ENCODE data around the gene CST6. TPM values are rescaled to one million over a fixed set of nuclear protein-coding genes. Genes with fewer than 3 reads are reported as not detected.

Gene CST6
- total RNA-seq, 4 donors from 2014 or later = 1.7 TPM; not detected in 3

DNA sequence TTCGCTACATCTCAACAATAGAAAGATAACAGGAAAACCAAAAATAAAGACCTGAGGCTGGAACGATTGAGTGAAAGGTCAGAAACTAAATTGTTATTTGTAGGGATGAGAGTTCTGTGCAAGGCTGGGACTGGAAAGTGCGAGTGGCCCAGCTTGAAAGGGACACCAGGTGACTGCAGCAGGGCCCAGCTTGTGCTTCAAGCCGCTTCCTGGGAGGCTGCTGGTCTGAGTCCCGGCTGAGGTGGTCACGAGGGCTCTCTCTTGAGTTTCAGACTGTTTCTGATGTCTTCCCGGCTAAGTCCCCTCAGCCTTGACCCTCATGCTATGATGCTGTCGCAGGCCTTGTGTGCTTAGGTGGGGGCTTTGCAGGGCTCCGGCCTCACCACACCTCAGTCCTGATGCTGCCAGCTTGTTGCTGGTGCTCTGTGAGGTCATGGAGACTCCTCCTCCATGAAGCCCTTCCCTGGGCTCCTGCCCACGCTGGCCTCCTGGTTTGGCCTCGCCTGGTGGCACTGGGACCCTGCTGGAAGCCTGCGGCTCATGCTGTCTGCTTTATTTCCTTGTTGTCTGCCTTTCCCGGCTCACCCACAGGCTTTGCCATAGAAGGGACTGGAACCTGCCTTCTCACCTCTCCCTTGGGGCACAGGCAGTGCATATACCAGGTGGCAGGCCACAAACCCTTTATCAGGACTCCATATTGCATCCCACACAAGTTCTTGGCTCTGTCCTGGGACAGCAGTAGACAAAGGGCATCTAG lies 5.5 kb upstream of the CST6 start:
- 76 to 78% methylated on average over 5 to 7 of the region's 13 CpGs for WGBS, 2 donors (ENCODE audit: low coverage in 1 of 2)
- TF ChIP-seq EP300 (IDR thresholded peaks at IDR 0.05) = no peak
- TF ChIP-seq POLR2AphosphoS5 (IDR thresholded peaks at IDR 0.05) = no peak
- no peak for TF ChIP-seq POLR2A (IDR thresholded peaks at IDR 0.05)
- TF ChIP-seq, protein P1, sequence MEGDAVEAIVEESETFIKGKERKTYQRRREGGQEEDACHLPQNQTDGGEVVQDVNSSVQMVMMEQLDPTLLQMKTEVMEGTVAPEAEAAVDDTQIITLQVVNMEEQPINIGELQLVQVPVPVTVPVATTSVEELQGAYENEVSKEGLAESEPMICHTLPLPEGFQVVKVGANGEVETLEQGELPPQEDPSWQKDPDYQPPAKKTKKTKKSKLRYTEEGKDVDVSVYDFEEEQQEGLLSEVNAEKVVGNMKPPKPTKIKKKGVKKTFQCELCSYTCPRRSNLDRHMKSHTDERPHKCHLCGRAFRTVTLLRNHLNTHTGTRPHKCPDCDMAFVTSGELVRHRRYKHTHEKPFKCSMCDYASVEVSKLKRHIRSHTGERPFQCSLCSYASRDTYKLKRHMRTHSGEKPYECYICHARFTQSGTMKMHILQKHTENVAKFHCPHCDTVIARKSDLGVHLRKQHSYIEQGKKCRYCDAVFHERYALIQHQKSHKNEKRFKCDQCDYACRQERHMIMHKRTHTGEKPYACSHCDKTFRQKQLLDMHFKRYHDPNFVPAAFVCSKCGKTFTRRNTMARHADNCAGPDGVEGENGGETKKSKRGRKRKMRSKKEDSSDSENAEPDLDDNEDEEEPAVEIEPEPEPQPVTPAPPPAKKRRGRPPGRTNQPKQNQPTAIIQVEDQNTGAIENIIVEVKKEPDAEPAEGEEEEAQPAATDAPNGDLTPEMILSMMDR (IDR thresholded peaks at IDR 0.05) = no peak
- H3K27ac ChIP-seq = no peak overlapping the region
- H3K9me3 ChIP-seq = no peaks in the 10 kb centered on the region
- H3K27me3 ChIP-seq = peaks cover under 1% of the 10 kb centered on the region
- H3K4me3 ChIP-seq = no peak overlapping the region
- no peak for ATAC-seq
- peaks cover 0 to 26% of the 10 kb centered on the region in 2 donors for H3K36me3 ChIP-seq
- H3K4me1 ChIP-seq = peaks cover 3 to 17% (median 8%) of the 10 kb centered on the region in 3 donors

DNA sequence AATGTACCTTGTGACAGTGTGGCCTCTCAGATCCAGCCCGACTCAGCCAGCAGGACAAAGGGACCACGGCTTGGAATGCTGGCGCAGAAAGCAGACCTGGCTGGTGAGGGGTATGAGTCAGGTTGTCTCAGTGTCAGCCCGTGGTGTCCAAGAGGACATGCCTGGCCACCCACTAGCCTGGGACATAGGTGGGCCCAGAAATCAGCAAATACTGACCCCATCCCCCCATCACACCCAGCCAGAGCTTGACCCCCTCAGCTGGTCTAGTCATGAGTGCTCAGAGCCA lies 5.0 kb upstream of the CST6 start:
- Histone ChIP-seq H3K36me3 (peaks cover 0 to 26% of the 10 kb centered on the region in 2 donors), H3K27me3 (peaks cover 6% of the 10 kb centered on the region), H3K4me3 (no peak overlapping the region), H3K9me3 (no peaks in the 10 kb centered on the region), H3K27ac (no peak overlapping the region), H3K4me1 (peaks cover 3 to 19% (median 8%) of the 10 kb centered on the region in 3 donors)
- ATAC-seq = no peak
- TF ChIP-seq POLR2AphosphoS5 (IDR thresholded peaks at IDR 0.05) (no peak), EP300 (IDR thresholded peaks at IDR 0.05) (no peak), POLR2A (IDR thresholded peaks at IDR 0.05) (no peak)
- TF ChIP-seq, protein P1 (IDR thresholded peaks at IDR 0.05) = no peak
- WGBS, 2 donors (ENCODE audit: low coverage in 1 of 2) = 77% methylated on average over 3 of the region's 4 CpGs; no CpG with 5 or more reads in 1 of the 2 donors

DNA sequence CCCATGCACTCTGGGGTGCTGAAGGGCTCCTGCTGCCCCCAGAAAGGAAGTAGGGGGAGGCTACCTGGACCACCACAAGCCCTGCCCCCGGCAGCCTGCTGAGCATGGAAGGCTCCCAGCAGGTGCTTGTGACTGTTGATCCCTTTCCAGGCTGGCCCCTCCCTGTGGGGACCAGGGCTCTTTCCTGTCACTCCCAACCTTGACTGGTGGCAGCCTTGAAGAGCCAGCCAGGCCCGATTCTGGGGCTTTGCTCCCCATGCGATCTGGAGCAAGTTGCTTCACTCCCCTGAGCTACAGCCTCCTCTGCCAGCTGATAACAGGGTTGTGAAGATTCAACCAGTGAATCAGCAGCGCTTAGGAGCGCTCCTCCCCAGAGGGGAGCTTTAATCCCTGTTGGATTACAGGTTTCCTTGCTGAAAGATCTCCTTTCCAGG lies 4.6 kb upstream of the CST6 start:
- no peak for ATAC-seq
- TF ChIP-seq EP300 (IDR thresholded peaks at IDR 0.05) (no peak), POLR2A (IDR thresholded peaks at IDR 0.05) (no peak), POLR2AphosphoS5 (IDR thresholded peaks at IDR 0.05) (no peak)
- TF ChIP-seq, protein P1 (IDR thresholded peaks at IDR 0.05) = no peak
- Histone ChIP-seq H3K36me3 (peaks cover 0 to 26% of the 10 kb centered on the region in 2 donors), H3K27ac (no peak overlapping the region), H3K9me3 (no peaks in the 10 kb centered on the region), H3K4me3 (no peak overlapping the region), H3K27me3 (peaks cover 10% of the 10 kb centered on the region), H3K4me1 (peaks cover 3 to 23% (median 8%) of the 10 kb centered on the region in 3 donors)
- WGBS, 2 donors (ENCODE audit: low coverage in 1 of 2) = no CpG with 5 or more reads among the region's 5 CpGs

DNA sequence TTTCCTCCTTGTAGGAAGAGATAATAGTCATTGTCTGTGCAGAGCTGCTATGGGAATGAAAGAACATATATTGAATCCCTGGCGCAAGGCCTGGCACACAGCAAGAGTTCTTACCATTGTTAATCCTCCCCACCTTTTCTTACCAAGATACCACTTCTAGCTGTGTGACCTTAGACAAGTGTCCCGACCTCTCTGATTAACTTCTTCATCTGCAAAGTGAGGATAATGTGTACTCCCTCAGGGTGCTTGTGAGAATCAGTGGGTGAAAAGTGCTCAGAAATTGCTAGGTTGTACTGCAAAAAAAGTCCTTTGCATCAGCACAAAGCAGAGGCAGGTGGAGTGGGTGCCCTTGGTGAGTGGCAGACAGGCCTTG lies 3.7 kb upstream of the CST6 start:
- Histone ChIP-seq H3K27me3 (peaks cover 18% of the 10 kb centered on the region), H3K36me3 (peaks cover 0 to 26% of the 10 kb centered on the region in 2 donors), H3K4me3 (no peak overlapping the region), H3K4me1 (peaks cover 3 to 20% (median 6%) of the 10 kb centered on the region in 3 donors), H3K9me3 (no peaks in the 10 kb centered on the region), H3K27ac (no peak overlapping the region)
- 87 to 100% methylated on average over 1 to 2 of the region's 2 CpGs for WGBS, 2 donors (ENCODE audit: low coverage in 1 of 2)
- TF ChIP-seq EP300 (IDR thresholded peaks at IDR 0.05) = no peak
- TF ChIP-seq POLR2A (IDR thresholded peaks at IDR 0.05) = no peak
- TF ChIP-seq, protein P1 (IDR thresholded peaks at IDR 0.05) = no peak
- no peak for TF ChIP-seq POLR2AphosphoS5 (IDR thresholded peaks at IDR 0.05)
- no peak for ATAC-seq
